Measurements from ENCODE around the gene NFXL1. TPM values are rescaled to one million over a fixed set of nuclear protein-coding genes. Genes with fewer than 3 reads are reported as not detected.
"Not testable (repeated sequence)": the region's sequence is repeated elsewhere in the genome, so short reads cannot be mapped to it uniquely, and the experiment has no call there.

The NFXL1 gene
- total and polyA plus RNA-seq, 3 experiments from 2014 or later, result 9.7 to 11.5 (median 10.0) TPM

DNA sequence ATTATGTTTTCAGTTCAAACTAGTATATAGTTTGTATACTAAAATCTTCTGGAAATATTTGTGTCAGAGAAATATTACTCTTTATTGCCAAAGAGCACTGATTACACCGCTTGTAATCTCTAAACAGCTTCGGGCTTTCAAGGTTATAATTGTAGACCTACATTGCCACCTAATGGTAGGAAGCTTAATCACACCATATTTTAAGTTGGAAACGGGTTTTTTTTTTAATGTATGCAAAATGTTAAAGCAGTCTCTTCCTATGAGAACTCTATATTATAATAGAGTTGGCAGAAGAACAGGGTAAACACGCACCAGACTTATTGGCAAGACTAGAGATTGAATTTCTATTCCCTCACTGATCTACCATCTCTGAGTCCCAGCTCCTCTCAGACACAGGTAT, 19.5 kb upstream of the NFXL1 start:
- no peaks in the 10 kb centered on the region for H3K36me3 ChIP-seq (ENCODE audit: insufficient read depth, low read length)
- H3K9me3 Mint-ChIP-seq, result no peaks in the 10 kb centered on the region
- no peaks in the 10 kb centered on the region for H3K9me3 ChIP-seq (ENCODE audit: low read length)
- no peak overlapping the region for H3K27ac Mint-ChIP-seq
- peak in 2 of 5 donors; percentile 30 to 45 for DNase-seq
- ChIA-PET CTCF (interaction anchor here (1.1 to 1.8 kb wide), 8 partner anchors 10 to 268 kb away, joined by 3 to 18 read pairs (median 4); no protein-coding TSS in a partner anchor), POLR2A (no interaction called here)
- no peak overlapping the region for H3K4me3 ChIP-seq (ENCODE audit: low read length)
- H3K27me3 Mint-ChIP-seq, result peaks cover 4 to 12% of the 10 kb centered on the region in 2 donors
- no peaks in the 10 kb centered on the region for H3K36me3 Mint-ChIP-seq
- no peaks in the 10 kb centered on the region for H3K27me3 ChIP-seq (ENCODE audit: insufficient read depth, low read length, poor library complexity, severe bottlenecking)
- no peaks in the 10 kb centered on the region for H3K4me1 ChIP-seq (ENCODE audit: insufficient read depth, low read length)
- no peak overlapping the region for H3K27ac ChIP-seq (ENCODE audit: low read depth, low read length)
- no peaks in the 10 kb centered on the region for H3K4me1 Mint-ChIP-seq
- no peak overlapping the region for H3K4me3 Mint-ChIP-seq

DNA sequence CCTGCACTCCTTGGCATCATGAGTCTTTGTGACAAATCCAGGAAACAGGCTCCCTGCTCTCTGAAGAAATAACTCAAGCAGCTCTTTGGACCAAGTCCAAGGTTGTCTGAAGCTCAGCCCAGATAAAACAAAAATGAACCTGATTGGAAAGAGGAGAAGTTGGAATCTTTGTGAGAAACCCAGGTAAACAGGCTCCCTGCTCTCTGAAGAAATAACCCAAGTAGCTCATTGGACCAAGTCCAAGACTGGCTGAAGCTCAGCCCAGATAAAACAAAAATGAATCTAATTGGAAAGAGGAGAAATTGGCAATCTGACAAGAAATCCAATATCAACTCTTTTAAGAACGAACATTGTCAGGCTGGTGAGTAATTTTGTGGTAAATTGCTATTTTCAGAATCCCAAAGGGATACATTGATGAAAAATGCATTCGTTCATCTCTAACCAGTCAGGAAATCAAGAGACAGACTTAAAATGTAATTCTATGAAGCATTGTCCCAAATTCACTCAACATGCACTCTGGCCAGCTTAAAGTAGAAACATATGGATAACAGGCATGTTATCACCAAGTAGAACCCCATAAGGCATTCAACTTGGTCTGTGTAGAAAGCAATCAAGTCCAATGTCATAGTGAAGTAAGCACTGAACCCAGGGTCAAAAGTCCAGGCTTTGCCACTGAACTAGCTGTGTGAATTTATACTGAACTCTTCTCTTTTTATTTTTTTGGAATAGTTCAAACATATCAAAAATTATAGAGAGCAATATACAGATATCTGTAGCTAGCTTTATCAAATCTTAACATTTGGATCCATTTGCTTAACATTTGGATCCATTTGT, 16.8 kb upstream of the NFXL1 start:
- no peaks in the 10 kb centered on the region for H3K36me3 Mint-ChIP-seq
- H3K27me3 Mint-ChIP-seq, result peaks cover 4 to 18% of the 10 kb centered on the region in 2 donors
- Histone ChIP-seq H3K27me3 (ENCODE audit: insufficient read depth, low read length, poor library complexity, severe bottlenecking) (peaks cover 4% of the 10 kb centered on the region), H3K36me3 (ENCODE audit: insufficient read depth, low read length) (no peaks in the 10 kb centered on the region), H3K4me1 (ENCODE audit: insufficient read depth, low read length) (peaks cover 4% of the 10 kb centered on the region), H3K4me3 (ENCODE audit: low read length) (no peak overlapping the region), H3K27ac (ENCODE audit: low read depth, low read length) (no peak overlapping the region), H3K9me3 (ENCODE audit: low read length) (no peaks in the 10 kb centered on the region)
- H3K9me3 Mint-ChIP-seq, result no peaks in the 10 kb centered on the region
- no peak overlapping the region for H3K4me3 Mint-ChIP-seq
- peaks cover 4 to 8% (median 6%) of the 10 kb centered on the region in 3 donors for H3K4me1 Mint-ChIP-seq
- ChIA-PET CTCF (no interaction called here), POLR2A (no interaction called here)
- H3K27ac Mint-ChIP-seq, result no peak overlapping the region
- no peak for DNase-seq

DNA sequence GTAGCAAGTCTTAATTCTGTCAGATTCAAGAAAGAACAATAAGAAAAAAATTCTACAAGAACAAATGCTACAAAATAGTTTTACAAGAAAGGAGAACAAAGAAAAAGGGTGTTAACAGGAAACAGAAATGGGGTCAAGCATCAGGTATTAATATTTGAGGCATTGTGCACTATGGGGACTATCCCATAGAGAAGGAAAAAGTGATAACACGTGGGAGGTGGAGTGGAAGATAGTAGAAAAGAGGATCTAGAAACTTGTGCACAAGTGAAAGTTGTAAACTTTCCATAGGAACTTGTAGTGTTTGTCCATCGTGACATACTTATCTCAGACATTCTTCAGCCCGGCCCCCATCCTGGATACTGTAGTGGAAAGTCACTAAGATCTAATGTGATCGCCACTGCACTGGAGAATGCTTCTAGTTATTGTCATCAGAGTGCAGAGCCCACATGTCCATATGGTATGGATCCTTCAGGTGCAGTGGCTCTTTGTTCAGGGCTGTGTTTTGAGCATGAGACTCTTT, 15.4 kb upstream of the NFXL1 start:
- H3K4me3 Mint-ChIP-seq, result no peak overlapping the region
- H3K9me3 Mint-ChIP-seq, result no peaks in the 10 kb centered on the region
- H3K27ac Mint-ChIP-seq, result no peak overlapping the region

DNA sequence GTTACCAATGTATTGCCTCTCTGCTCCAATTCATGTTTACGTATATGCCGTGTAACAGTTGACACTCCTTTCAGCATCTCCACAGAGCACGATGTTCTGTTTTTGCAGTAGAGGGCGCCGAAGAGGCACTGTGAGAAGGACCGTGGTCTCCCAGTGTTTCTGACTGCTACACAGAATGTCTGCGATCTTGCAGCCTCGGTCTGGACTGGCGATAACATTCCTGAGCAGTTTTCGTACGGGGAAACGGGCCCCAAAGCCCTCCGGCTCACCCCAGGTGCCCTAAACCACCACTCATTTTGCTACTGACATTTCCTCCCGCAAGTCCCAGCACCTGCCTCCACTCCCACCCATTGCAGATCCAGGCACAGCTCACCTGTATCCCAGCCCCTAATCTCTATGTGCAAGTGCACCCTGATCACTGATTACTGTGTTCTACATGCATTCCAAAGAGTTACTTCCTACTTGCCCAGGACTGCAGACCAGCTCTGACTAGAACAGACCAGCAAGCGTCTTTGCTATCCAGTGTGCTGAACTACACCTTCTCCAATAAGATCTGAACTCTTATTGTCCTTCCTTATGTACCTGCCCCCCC, 12.4 kb upstream of the NFXL1 start:
- Histone ChIP-seq H3K36me3 (ENCODE audit: insufficient read depth, low read length) (no peaks in the 10 kb centered on the region), H3K27me3 (ENCODE audit: insufficient read depth, low read length, poor library complexity, severe bottlenecking) (peaks cover 4% of the 10 kb centered on the region), H3K4me3 (ENCODE audit: low read length) (peak overlapping the region; percentile 7), H3K4me1 (ENCODE audit: insufficient read depth, low read length) (peaks cover 4% of the 10 kb centered on the region), H3K9me3 (ENCODE audit: low read length) (no peaks in the 10 kb centered on the region), H3K27ac (ENCODE audit: low read depth, low read length) (no peak overlapping the region)
- H3K9me3 Mint-ChIP-seq, result no peaks in the 10 kb centered on the region
- POLR2A ChIA-PET, result no interaction called here
- DNase-seq, result peak; percentile 25 to 55 (median 30)
- H3K27me3 Mint-ChIP-seq, result peaks cover 11 to 43% of the 10 kb centered on the region in 2 donors
- peaks cover 4 to 8% (median 6%) of the 10 kb centered on the region in 3 donors for H3K4me1 Mint-ChIP-seq
- peak overlapping the region in 1 of 8 donors; percentile 20 for H3K27ac Mint-ChIP-seq
- H3K36me3 Mint-ChIP-seq, result peaks cover 0 to under 1% (median 0%) of the 10 kb centered on the region in 3 donors
- peak overlapping the region in 6 of 7 donors; percentile 49 to 72 (median 54) for H3K4me3 Mint-ChIP-seq
- CTCF ChIA-PET, result interaction anchor here (0.6 kb wide), 1 partner anchor 11 kb away, joined by 3 read pairs; no protein-coding TSS in a partner anchor

More for the DNA sequence above, 15.4 kb upstream of the NFXL1 start:
- no peak overlapping the region for H3K27ac ChIP-seq (ENCODE audit: low read depth, low read length)
- no peak for DNase-seq
- H3K4me1 ChIP-seq (ENCODE audit: insufficient read depth, low read length), result peaks cover 4% of the 10 kb centered on the region
- no peaks in the 10 kb centered on the region for H3K9me3 ChIP-seq (ENCODE audit: low read length)
- H3K36me3 ChIP-seq (ENCODE audit: insufficient read depth, low read length), result no peaks in the 10 kb centered on the region
- ChIA-PET POLR2A (no interaction called here), CTCF (no interaction called here)
- peaks cover 4% of the 10 kb centered on the region for H3K27me3 ChIP-seq (ENCODE audit: insufficient read depth, low read length, poor library complexity, severe bottlenecking)
- peaks cover 4 to 8% (median 6%) of the 10 kb centered on the region in 3 donors for H3K4me1 Mint-ChIP-seq
- no peaks in the 10 kb centered on the region for H3K36me3 Mint-ChIP-seq
- peaks cover 6 to 30% of the 10 kb centered on the region in 2 donors for H3K27me3 Mint-ChIP-seq
- H3K4me3 ChIP-seq (ENCODE audit: low read length), result no peak overlapping the region

DNA sequence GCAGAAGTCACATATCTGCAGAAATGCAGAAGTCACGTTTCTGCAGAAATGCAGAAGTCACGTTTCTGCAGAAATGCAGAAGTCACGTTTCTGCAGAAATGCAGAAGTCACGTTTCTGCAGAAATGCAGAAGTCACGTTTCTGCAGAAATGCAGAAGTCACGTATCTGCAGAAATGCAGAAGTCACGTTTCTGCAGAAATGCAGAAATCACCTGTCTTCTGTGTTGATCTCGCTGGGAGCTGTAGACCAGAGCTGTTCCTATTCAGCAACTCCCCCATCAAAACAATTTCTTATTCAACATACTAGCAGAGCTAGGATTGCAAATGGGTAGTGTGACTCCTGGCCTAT, 8.9 kb upstream of the NFXL1 start:
- DNase-seq, POLR2A ChIA-PET, CTCF ChIA-PET: not testable (repeated sequence)

DNA sequence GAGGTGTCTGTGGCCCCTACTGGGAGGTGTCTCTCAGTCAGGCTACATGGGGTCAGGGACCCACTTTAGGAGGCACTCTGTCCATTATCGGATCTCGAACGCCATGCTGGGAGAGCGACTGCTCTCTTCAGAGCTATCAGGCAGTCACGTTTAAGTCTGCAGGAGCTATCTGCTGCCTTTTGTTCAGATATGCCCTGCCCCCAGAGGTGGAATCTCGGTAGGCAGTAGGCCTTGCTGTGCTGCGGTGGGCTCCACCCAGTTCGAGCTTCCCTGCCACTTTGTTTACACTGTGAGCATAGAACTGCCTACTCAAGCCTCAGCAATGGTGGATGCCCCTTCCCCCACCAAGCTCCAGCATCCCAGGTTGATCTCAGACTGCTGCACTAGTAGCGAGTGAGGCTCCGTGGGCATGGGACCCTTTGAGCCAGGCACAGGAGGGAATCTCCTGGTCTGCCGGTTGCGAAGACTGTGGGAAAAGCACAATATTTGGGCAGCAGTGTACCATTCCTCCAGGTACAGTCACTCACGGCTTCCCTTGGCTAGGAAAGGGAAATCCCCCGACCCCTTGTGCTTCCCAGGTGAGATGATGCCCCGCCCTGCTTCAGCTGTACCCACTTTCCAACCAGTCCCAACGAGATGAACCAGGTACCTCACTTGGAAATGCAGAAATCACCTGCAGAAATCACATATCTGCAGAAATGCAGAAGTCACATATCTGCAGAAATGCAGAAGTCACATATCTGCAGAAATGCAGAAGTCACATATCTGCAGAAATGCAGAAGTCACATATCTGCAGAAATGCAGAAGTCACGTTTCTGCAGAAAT, 8.3 kb upstream of the NFXL1 start:
- H3K27ac ChIP-seq (ENCODE audit: low read depth, low read length); H3K4me1 Mint-ChIP-seq; H3K27ac Mint-ChIP-seq; H3K4me3 Mint-ChIP-seq; CTCF ChIA-PET; H3K36me3 ChIP-seq (ENCODE audit: insufficient read depth, low read length); H3K4me3 ChIP-seq (ENCODE audit: low read length); H3K4me1 ChIP-seq (ENCODE audit: insufficient read depth, low read length); H3K9me3 ChIP-seq (ENCODE audit: low read length); H3K9me3 Mint-ChIP-seq; H3K27me3 ChIP-seq (ENCODE audit: insufficient read depth, low read length, poor library complexity, severe bottlenecking); H3K36me3 Mint-ChIP-seq; POLR2A ChIA-PET; DNase-seq: not testable (repeated sequence)
- peaks cover 11 to 46% of the 10 kb centered on the region in 2 donors for H3K27me3 Mint-ChIP-seq

More for the DNA sequence above, 8.9 kb upstream of the NFXL1 start:
- not testable (repeated sequence) for H3K36me3 Mint-ChIP-seq; H3K36me3 ChIP-seq (ENCODE audit: insufficient read depth, low read length); H3K27me3 ChIP-seq (ENCODE audit: insufficient read depth, low read length, poor library complexity, severe bottlenecking); H3K4me1 Mint-ChIP-seq; H3K4me1 ChIP-seq (ENCODE audit: insufficient read depth, low read length); H3K27ac Mint-ChIP-seq; H3K9me3 ChIP-seq (ENCODE audit: low read length); H3K9me3 Mint-ChIP-seq; H3K27ac ChIP-seq (ENCODE audit: low read depth, low read length); H3K4me3 Mint-ChIP-seq; H3K4me3 ChIP-seq (ENCODE audit: low read length)
- peaks cover 11 to 48% of the 10 kb centered on the region in 2 donors for H3K27me3 Mint-ChIP-seq

DNA sequence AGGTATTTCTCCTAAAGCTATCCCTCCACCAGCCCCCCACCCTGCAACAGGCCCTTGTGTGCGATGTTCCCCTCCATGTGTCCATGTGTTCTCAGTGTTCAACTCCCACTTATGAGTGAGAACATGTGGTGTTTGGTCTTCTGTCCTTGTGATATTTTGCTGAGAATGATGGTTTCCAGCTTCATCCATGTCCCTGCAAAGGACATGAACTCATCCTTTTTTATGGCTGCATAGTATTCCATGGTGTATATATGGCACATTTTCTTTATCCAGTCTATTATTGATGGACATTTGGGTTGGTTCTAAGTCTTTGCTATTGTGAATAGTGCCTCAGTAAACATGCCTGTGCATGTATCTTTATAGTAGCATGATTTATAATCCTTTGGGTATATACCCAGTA, 2.8 kb upstream of the NFXL1 start:
- POLR2A ChIA-PET; H3K27me3 Mint-ChIP-seq; H3K9me3 Mint-ChIP-seq; DNase-seq; H3K4me3 ChIP-seq (ENCODE audit: low read length); H3K27me3 ChIP-seq (ENCODE audit: insufficient read depth, low read length, poor library complexity, severe bottlenecking); H3K36me3 ChIP-seq (ENCODE audit: insufficient read depth, low read length); H3K27ac ChIP-seq (ENCODE audit: low read depth, low read length); H3K27ac Mint-ChIP-seq; H3K9me3 ChIP-seq (ENCODE audit: low read length): not testable (repeated sequence)
- peaks cover 17 to 25% (median 24%) of the 10 kb centered on the region in 3 donors for H3K4me1 Mint-ChIP-seq
- peaks cover 2 to 17% (median 6%) of the 10 kb centered on the region in 3 donors for H3K36me3 Mint-ChIP-seq
- peak overlapping the region in 1 of 7 donors; percentile 49 for H3K4me3 Mint-ChIP-seq
- CTCF ChIA-PET, result interaction anchor here (0.9 to 1.5 kb wide), 2 partner anchors 12 to 354 kb away, joined by 3 read pairs; no protein-coding TSS in a partner anchor
- peaks cover 13% of the 10 kb centered on the region for H3K4me1 ChIP-seq (ENCODE audit: insufficient read depth, low read length)
